ENCODE data around the gene TTC9B.

The TTC9B gene

DNA sequence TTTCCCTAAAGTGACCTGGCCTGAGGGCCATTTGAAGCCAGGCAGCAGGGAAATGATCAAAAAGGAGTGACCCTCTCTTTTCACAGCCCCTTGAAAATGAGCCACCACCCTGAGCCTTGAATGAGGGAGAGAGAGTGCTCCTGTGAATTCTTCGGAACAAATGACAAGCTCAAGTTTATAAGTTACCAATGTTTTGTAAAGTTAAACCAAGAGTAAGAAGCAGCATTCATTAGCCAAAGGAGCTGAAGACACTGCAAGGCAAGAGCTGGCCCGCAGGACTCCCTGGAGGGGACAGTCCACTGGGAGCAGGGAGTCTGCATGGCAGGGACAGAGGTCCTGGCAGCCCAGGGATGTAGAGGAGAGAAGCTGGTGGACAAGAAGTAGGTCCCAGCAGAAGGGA, 25.0 kb upstream of the TTC9B start:
- TF ChIP-seq, protein P1, sequence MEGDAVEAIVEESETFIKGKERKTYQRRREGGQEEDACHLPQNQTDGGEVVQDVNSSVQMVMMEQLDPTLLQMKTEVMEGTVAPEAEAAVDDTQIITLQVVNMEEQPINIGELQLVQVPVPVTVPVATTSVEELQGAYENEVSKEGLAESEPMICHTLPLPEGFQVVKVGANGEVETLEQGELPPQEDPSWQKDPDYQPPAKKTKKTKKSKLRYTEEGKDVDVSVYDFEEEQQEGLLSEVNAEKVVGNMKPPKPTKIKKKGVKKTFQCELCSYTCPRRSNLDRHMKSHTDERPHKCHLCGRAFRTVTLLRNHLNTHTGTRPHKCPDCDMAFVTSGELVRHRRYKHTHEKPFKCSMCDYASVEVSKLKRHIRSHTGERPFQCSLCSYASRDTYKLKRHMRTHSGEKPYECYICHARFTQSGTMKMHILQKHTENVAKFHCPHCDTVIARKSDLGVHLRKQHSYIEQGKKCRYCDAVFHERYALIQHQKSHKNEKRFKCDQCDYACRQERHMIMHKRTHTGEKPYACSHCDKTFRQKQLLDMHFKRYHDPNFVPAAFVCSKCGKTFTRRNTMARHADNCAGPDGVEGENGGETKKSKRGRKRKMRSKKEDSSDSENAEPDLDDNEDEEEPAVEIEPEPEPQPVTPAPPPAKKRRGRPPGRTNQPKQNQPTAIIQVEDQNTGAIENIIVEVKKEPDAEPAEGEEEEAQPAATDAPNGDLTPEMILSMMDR (IDR thresholded peaks at IDR 0.05) = no peak
- no peak for TF ChIP-seq ZFX (IDR thresholded peaks at IDR 0.05; ENCODE audit: borderline replicate concordance)
- H3K27ac ChIP-seq = no peak overlapping the region

DNA sequence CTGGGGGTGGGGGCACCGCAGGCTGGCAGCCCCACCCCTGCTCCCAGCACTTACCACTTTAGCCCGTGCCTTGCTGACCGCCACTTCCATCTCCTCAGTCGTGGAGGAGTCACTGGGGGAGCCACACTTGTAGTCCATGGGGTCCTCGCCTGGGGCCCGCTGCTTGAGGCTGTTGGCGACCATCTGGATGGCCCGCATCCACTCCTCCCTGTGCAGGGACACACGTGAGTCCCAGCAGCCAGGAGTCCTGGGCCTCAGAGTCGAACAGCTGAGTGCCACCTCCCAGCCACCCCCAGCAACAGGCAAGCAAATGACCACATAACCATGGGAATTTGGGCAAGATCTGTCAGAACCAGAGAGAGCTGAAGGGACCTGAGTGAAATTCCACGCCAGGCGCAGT, 24.3 kb upstream of the TTC9B start:
- H3K27ac ChIP-seq = no peak overlapping the region
- TF ChIP-seq ZFX (IDR thresholded peaks at IDR 0.05; ENCODE audit: borderline replicate concordance) = no peak
- TF ChIP-seq, protein P1 (IDR thresholded peaks at IDR 0.05) = no peak

DNA sequence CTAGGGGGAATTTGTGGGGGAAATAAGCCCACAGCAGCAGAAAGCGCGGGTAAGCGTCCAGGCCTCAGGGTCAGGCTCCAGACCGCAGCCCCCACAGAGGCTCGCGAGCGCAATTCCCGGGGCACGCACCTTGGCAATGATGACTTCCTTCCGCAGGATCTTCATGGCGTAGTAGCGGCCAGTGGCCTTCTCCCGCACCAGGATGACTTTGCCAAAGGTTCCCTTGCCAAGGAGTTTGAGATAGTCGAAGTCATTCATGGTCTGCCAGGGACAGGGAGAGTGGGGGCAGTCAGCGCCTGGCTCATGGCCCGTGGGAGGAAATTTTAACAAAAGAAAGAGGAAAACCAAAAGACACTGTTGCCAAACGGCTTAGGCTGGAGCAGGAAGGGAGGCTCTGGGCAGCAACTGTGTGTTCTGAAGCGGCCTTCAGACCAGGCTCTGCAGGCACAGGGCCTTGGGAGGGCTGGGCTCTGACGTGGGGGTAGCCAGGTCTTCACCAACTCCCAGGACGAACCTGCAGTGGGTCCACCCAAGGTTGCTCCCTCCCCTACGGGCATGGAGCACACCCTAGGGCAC, 23.7 kb upstream of the TTC9B start:
- TF ChIP-seq, protein P1 (IDR thresholded peaks at IDR 0.05) = no peak
- no peak for TF ChIP-seq ZFX (IDR thresholded peaks at IDR 0.05; ENCODE audit: borderline replicate concordance)
- no peak overlapping the region for H3K27ac ChIP-seq

DNA sequence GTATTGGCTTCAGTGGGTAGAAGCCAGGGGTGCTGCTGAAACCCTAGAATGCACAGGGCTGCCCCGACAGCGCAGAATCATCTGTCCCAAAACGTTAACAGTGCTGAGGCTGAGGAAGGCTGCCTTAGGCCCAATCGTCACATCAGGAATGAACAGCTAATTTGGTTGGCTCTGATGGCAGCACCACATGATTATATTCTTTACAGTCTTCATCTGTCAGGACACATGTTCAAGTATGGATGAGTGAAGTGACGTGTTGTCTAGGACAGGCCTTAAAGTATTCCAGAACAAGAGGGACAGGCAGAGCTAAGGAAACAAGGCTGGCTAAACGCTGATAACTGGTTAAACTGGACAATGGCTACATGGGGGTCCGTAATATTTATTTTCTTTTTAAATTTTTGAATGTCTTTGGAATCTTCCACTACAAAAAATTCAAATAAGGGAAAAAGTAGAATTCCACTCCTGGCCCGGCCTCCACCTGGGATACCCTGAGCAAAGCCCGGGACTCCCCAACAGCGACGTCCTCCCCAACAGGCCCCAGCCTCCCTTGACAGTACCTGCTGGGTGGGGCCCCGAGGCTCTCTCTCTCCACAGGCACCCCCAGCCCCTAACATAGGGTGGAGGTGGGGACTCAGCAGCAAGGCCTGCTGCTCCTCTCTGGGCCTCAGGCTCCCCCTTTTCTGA, 23.1 kb upstream of the TTC9B start:
- no peak overlapping the region for H3K27ac ChIP-seq
- TF ChIP-seq ZFX (IDR thresholded peaks at IDR 0.05; ENCODE audit: borderline replicate concordance) = no peak
- TF ChIP-seq, protein P1 (IDR thresholded peaks at IDR 0.05) = no peak

DNA sequence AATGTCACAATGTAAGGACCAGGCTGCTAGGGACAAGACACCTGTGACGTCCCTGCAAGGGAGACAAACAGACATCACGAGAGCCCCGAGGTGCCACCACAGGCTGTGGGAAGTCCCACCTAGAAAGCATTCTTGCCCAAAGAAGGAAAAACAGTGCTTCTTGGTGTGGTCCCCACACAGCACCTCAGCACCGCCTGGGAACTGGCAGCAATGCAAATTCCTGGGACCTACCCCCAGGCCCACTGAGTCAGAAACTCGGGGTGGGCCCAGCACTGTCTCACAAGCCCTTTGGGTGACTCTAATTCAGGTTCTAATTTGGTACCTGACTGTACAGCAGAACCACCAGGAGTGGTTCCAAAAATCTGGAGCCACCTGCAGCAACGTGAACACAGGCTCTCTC, 22.1 kb upstream of the TTC9B start:
- TF ChIP-seq, protein P1 (IDR thresholded peaks at IDR 0.05) = no peak
- no peak for TF ChIP-seq ZFX (IDR thresholded peaks at IDR 0.05; ENCODE audit: borderline replicate concordance)
- H3K27ac ChIP-seq = no peak overlapping the region

DNA sequence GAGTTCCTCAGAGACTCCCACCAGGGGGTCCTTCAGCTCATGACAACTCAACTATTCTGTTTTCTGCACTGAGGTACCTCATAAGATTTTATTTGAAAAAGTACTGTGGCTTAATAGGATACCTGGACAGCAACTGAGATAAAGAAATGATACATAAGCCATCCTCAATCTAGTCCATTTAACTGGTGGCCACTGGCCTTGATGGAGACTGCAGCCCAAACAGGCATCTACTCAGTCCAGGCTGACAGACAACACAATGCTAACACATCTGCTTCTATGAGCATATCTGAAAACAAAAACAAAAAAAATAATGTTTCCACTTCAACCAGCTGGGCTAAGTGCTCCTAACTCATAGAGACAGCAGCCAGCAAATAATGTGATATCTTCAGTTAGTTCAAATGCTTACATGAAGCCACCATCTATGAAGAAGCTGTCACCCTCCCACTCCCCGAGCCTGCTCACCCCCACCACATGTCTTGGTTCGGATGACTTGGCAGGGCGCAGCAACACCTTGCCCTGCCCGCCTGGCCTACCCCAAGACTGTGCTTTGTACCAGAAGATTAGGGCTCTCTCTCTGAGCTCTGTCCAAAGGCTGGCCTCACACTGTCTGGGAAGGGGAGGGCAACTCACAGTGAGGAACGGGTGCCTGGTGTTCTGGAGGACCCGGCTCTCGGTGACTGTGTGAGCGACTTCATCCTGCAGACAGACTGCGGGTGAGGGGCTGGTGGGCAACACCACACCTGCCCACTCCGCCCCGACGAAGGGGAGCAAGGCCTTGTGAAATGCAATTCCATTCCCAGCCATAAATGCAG, 21.4 kb upstream of the TTC9B start:
- no peak overlapping the region for H3K27ac ChIP-seq
- TF ChIP-seq, protein P1 (IDR thresholded peaks at IDR 0.05) = no peak
- TF ChIP-seq ZFX (IDR thresholded peaks at IDR 0.05; ENCODE audit: borderline replicate concordance) = no peak

DNA sequence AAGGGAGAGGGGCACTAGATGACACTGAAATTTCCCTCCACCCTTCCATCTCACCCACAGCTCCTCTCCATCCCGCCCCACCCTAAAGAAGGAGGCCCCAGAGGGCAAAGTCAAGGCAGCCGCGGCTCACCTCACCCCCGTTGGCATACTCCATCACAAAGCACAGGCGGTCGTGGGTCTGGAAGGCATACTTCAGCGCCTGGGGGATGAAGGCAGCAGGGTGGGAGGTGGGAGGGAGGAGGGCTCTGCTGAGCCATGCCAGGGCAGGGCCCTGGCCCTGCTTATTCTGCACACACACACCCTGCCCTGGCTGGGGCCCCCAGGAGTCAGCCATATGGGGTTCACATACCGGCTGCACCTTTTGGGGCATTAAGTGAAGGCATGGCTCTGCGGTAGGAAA, 20.6 kb upstream of the TTC9B start:
- H3K27ac ChIP-seq = no peak overlapping the region

More for the DNA sequence above, 20.6 kb upstream of the TTC9B start:
- no peak for TF ChIP-seq ZFX (IDR thresholded peaks at IDR 0.05; ENCODE audit: borderline replicate concordance)
- TF ChIP-seq, protein P1 (IDR thresholded peaks at IDR 0.05) = no peak
